Thoracic aorta (tissue), 2 donors: ENCODE results near the gene RPH3AL. TPM values are rescaled to one million over a fixed set of nuclear protein-coding genes. Genes with fewer than 3 reads are reported as not detected.

Experiments
- ATAC-seq: fragments of 150-250 bp; one replicate; pipeline ENCODE4 v1.8.0; 2017; ENCODE audit warnings: low read depth; ENCODE audit not compliant: insufficient number of reproducible peaks, low FRiP score
- DNase-seq: peaks from one replicate; pipeline ENCODE4 v3.0.0-alpha.2; 2020; ENCODE audit warnings: low spot score
- H3K27ac ChIP-seq, 2 donors: fragments of 200-600 bp; sonication (generic); 1 replicate in 1 of 2; 2 replicates in 1 of 2; pipeline ENCODE4 v1.5.1; 2016; ENCODE audit warnings: mild to moderate bottlenecking in 2 of 2, moderate library complexity in 2 of 2
- H3K27me3 ChIP-seq: fragments of 200-600 bp; sonication (generic); replicated peaks from 2 replicates; pipeline ENCODE4 v1.6.0; 2016; ENCODE audit warnings: mild to moderate bottlenecking; ENCODE audit not compliant: insufficient read depth
- H3K36me3 ChIP-seq: fragments of 200-600 bp; sonication (generic); one replicate; pipeline ENCODE4 v1.5.1; 2016
- H3K4me1 ChIP-seq, 2 donors: fragments of 200-600 bp; sonication (generic); 1 replicate in 1 of 2; 2 replicates in 1 of 2; pipeline versions ENCODE4 v1.5.1 to v1.6.0; 2016; ENCODE audit warnings: low read depth in 2 of 2, mild to moderate bottlenecking in 1 of 2; ENCODE audit not compliant: control insufficient read depth in 1 of 2
- H3K4me3 ChIP-seq: fragments of 200-600 bp; sonication (generic); 2 replicates; pipeline ENCODE4 v1.5.1; 2016; ENCODE audit warnings: mild to moderate bottlenecking
- H3K9me3 ChIP-seq: fragments of 200-600 bp; sonication (generic); 2 replicates; pipeline ENCODE4 v1.5.1; 2016
- total RNA-seq, 2 donors: library from RNA; depleted of rRNA; stranded (reverse); fragments of >200 nt; gene quantifications; one replicate each; pipeline versions ENCODE4 v1.1.0 to v1.2.3, GENCODE V29; 2016
- TF ChIP-seq, protein P1 (sequence below): fragments of 200-600 bp; sonication (generic); IDR thresholded peaks from one replicate; pipeline ENCODE4 v1.5.1; 2019; ENCODE audit warnings: antibody characterized with exemption

The RPH3AL gene
- total RNA-seq, 2 donors from 2014 or later: 6.5 to 33.1 TPM

DNA sequence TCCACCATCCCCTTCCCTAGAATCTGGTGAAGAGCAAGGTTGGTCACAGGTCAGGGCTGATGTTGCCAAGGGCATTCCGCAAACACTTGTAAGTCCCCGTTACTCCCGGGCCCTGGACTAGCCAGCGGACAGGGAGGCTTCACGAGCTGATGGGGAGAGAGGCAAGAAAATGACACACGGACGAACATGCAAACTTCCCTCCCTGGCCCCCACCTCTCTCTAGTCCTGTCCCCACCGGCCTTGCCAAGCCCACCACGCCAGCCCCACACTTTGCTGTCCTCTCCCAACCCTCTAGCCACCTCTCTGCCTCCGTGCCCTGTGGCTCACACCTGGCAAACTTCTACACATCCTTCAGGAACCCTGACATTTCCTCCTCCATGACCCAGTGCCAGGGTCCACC is 54.8 kb downstream of the RPH3AL start:
- no peak for ATAC-seq

DNA sequence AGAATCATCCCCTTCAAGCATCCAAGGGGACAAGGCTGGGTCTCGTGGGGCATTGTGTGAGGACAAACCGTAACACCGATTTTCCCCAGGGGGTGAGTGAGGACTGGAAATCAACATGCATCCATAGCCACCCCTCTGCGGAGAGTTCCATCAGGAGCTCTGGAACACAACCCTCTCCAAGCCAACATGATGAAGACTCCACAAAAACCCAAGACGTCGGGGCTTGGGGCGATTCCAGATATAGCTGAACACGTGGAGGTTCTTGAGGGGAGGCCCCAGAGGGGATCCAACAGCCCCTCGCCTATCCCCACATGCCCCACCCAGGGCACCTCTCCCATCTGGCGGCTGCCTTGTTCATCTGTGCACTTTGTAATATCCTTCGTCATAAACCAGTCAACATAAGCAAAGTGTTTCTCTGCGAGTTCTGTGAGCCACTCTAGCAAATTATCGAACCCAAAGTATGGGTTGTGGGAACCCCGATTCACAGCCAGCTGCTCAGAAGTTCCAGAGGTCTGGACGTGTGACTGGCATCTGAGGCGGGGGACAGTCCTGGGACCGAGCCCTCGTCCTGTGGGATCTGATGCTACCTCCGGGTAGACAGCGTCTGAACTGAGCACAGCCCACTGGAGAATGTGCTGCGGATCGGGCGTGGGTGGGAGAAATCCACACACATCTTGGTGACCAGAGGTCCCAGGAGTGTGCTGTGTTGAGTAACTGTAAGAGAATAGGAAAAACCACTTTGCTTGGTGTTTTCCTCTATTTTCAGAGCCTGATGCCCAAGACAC is 55.5 kb downstream of the RPH3AL start:
- Histone ChIP-seq H3K4me3 (no peak overlapping the region), H3K4me1 (peaks cover 0 to 5% of the 10 kb centered on the region in 2 donors), H3K36me3 (no peaks in the 10 kb centered on the region), H3K27me3 (no peaks in the 10 kb centered on the region), H3K27ac (no peak overlapping the region), H3K9me3 (no peaks in the 10 kb centered on the region)
- TF ChIP-seq, protein P1, sequence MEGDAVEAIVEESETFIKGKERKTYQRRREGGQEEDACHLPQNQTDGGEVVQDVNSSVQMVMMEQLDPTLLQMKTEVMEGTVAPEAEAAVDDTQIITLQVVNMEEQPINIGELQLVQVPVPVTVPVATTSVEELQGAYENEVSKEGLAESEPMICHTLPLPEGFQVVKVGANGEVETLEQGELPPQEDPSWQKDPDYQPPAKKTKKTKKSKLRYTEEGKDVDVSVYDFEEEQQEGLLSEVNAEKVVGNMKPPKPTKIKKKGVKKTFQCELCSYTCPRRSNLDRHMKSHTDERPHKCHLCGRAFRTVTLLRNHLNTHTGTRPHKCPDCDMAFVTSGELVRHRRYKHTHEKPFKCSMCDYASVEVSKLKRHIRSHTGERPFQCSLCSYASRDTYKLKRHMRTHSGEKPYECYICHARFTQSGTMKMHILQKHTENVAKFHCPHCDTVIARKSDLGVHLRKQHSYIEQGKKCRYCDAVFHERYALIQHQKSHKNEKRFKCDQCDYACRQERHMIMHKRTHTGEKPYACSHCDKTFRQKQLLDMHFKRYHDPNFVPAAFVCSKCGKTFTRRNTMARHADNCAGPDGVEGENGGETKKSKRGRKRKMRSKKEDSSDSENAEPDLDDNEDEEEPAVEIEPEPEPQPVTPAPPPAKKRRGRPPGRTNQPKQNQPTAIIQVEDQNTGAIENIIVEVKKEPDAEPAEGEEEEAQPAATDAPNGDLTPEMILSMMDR: no peak
- DNase-seq (no peak), ATAC-seq (no peak)

More for the DNA sequence above, 54.8 kb downstream of the RPH3AL start:
- no peak overlapping the region for H3K4me3 ChIP-seq
- H3K36me3 ChIP-seq: no peaks in the 10 kb centered on the region
- no peaks in the 10 kb centered on the region for H3K9me3 ChIP-seq
- H3K27ac ChIP-seq: no peak overlapping the region
- peaks cover 0 to 8% of the 10 kb centered on the region in 2 donors for H3K4me1 ChIP-seq
- no peak for DNase-seq
- H3K27me3 ChIP-seq: no peaks in the 10 kb centered on the region
- TF ChIP-seq, protein P1: no peak

DNA sequence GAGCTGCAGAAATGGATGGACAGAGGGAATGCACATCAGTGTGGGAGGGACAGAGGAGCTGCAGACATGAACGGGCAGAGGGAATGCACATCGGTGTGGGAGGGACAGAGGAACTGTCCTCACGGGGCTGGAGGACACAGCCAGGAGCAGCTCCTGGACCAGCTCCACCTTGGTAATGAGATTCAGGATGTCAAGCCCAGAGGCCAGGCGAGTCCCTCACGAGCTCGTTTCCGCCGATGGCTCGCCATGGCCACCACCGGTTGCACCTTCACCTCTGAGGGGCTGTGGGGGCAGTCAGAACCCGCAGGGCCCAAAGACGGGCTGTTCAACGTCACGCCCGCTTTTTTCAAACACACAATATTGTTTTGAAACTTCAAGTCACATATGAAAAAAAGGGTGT is 56.2 kb downstream of the RPH3AL start:
- no peak overlapping the region for H3K27ac ChIP-seq
- DNase-seq (no peak), ATAC-seq (no peak)
- H3K27me3 ChIP-seq: no peaks in the 10 kb centered on the region
- TF ChIP-seq, protein P1: no peak
- H3K4me1 ChIP-seq: no peaks in the 10 kb centered on the region
- no peak overlapping the region for H3K4me3 ChIP-seq
- H3K9me3 ChIP-seq: no peaks in the 10 kb centered on the region
- no peaks in the 10 kb centered on the region for H3K36me3 ChIP-seq

DNA sequence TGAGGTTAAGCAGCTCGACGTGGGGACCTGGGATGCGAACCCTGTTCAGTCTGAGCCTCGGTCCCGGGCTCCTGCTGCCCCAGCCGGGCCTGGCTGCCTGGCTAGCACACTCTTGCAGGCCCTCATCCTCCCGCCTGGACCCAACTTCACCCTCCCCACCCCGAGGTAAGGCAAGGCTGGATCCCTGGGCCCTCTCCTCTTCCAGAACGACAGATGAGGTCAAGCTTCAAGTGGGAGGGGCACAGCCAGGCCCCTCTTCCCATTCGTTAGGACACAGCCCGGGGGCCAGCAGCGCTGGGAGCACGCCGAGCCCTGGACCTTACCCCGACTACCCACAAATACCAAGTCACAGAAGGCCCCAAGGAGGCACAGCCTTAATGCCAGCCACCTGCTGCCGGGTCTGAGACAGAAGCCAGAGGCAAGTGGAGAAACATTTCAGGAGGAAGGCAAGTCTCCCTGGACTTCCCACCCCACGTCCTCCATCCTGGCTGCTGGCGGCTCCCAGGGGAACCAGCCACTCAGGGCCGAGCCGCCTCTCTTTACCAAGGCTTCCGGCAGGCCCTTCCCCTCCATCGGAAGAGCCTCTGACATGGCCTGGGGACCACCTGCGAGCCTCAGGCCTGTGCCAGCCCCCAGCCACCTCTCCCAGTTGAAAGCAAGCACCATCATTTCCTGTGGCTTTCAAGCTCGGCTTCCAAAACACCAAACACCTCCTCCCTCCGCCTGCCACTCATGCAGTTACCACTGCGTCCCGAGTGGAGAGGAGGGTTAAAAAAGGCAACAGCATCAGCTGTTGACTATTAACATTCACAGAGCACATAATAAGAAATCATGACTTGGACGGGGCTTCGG is 59.9 kb downstream of the RPH3AL start:
- H3K4me1 ChIP-seq: no peaks in the 10 kb centered on the region
- DNase-seq (no peak), ATAC-seq (no peak)
- H3K4me3 ChIP-seq: no peak overlapping the region
- no peaks in the 10 kb centered on the region for H3K27me3 ChIP-seq
- no peaks in the 10 kb centered on the region for H3K36me3 ChIP-seq
- no peaks in the 10 kb centered on the region for H3K9me3 ChIP-seq
- TF ChIP-seq, protein P1: no peak
- no peak overlapping the region for H3K27ac ChIP-seq

DNA sequence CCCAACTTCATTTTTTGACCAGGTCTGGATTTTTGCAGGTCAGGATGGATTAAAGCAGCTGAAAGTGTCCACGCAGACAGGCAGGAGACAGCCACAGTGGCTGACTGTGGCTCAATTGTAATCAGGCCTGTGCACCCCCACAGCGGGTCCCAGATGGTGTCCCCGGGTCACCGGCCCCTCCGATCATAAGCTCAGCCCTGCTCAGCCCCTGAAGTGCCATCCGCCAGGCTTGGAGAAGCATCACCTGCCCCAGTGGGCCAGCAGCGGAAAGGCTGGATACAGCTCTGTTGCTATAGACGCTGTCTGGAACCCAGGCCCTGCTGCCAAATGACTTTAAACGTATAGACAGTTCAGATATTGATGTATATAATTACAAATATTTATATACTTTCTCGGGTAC is 60.6 kb downstream of the RPH3AL start:
- no peak for ATAC-seq
- Histone ChIP-seq H3K9me3 (no peaks in the 10 kb centered on the region), H3K27ac (no peak overlapping the region), H3K4me1 (no peaks in the 10 kb centered on the region), H3K4me3 (no peak overlapping the region), H3K36me3 (no peaks in the 10 kb centered on the region), H3K27me3 (no peaks in the 10 kb centered on the region)
- DNase-seq: no peak
- TF ChIP-seq, protein P1: no peak
